ENCODE results near the gene MYCN. TPM values are rescaled to one million over a fixed set of nuclear protein-coding genes. Genes with fewer than 3 reads are reported as not detected.

MYCN gene
- total RNA-seq, 2 experiments from 2014 or later: 0.16 to 0.22 TPM

DNA sequence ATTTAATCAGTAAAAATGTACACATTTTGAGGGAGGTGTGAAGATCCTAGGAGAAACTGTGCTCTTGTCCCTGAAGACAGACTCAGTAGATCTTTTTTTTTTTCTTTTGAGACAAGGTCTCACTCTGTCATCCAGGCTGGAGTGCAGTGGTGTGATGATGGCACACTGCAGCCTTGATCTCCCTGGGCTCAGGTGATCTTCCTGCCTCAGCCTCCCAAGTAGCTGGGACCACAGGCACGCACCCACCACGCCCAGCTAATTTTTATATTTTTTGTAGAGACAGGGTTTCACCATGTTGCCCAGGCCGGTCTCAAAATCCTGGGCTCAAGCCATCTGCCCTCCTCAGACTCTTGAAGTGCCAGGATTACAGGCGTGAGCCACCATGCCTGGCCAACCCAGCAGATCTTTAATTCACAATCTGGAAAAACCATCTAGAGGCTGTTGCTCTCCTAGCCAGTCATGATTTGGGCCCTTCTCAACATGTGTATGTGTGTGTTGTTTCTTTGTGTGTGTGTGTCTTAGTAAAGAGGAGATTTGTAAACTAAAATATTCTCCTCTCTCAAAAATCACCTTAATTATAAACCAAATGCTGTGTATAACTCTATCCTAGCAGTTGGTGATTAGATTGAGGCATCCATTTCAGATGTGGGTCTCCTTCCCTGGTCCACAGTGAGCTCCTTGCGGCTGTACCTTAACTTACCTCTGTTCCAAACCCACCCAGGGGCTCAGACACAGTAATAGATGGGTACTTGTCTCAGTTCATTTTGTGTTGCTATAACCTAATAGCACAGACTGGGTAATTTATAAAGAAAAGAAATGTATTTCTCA lies 3.9 kb upstream of the MYCN start:
- Mint-ChIP-seq H3K27ac (no peak overlapping the region), H3K36me3 (ENCODE audit: low read depth) (no peaks in the 10 kb centered on the region), H3K4me3 (no peak overlapping the region), H3K9me3 (no peaks in the 10 kb centered on the region), H3K27me3 (peaks cover 39% of the 10 kb centered on the region), H3K4me1 (ENCODE audit: low read depth) (peaks cover 10% of the 10 kb centered on the region)
- ChIA-PET POLR2A (no interaction called here), CTCF (no interaction called here)
- ATAC-seq: no peak
- TF ChIP-seq, protein P1, sequence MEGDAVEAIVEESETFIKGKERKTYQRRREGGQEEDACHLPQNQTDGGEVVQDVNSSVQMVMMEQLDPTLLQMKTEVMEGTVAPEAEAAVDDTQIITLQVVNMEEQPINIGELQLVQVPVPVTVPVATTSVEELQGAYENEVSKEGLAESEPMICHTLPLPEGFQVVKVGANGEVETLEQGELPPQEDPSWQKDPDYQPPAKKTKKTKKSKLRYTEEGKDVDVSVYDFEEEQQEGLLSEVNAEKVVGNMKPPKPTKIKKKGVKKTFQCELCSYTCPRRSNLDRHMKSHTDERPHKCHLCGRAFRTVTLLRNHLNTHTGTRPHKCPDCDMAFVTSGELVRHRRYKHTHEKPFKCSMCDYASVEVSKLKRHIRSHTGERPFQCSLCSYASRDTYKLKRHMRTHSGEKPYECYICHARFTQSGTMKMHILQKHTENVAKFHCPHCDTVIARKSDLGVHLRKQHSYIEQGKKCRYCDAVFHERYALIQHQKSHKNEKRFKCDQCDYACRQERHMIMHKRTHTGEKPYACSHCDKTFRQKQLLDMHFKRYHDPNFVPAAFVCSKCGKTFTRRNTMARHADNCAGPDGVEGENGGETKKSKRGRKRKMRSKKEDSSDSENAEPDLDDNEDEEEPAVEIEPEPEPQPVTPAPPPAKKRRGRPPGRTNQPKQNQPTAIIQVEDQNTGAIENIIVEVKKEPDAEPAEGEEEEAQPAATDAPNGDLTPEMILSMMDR (IDR thresholded peaks at IDR 0.05): no peak
- intact Hi-C loops (cut with micrococcal nuclease): no loop called here
- no peak for DNase-seq

DNA sequence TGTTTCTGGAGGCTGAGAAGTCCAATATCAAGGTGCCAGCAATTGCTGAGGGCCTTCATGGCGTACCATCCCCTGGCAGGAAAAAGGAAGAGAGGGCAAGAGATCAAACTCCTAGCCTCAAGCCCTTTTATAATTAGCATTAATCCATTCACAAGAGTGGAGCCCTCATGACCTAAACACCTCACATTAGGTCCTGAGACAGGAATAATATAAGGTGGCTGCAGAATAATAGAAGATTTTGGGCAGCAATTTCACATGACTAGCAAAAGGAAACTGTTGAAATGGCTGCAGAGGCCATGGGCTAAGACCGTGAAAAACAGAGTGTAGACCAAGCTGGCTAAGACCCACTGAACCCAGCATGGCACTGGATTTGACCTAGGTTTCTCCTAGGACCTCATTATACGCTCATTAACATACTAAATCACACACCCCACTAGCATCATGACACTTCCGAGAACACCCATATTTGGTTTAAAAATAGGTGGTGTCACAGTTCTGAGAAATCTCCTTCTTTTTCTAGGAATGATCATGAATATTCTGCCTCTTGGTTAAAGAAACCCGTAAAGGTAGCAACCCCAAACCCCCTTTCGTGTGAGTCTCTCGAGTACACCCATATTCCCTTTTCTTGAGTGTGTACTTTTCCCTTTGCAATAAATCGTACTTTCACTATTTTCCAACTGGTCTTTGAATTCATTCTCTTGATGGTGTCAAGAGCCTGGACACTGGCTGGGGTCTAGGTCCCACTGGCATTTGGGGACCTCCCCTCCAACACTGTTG lies 3.1 kb upstream of the MYCN start:
- H3K9me3 Mint-ChIP-seq: no peaks in the 10 kb centered on the region
- H3K4me1 Mint-ChIP-seq (ENCODE audit: low read depth): peaks cover 10% of the 10 kb centered on the region
- H3K27ac Mint-ChIP-seq: no peak overlapping the region
- H3K36me3 Mint-ChIP-seq (ENCODE audit: low read depth): no peaks in the 10 kb centered on the region
- CTCF ChIA-PET: no interaction called here
- ATAC-seq (no peak), DNase-seq (no peak)
- TF ChIP-seq, protein P1 (IDR thresholded peaks at IDR 0.05): no peak
- no peak overlapping the region for H3K4me3 Mint-ChIP-seq
- POLR2A ChIA-PET: no interaction called here
- peaks cover 43% of the 10 kb centered on the region for H3K27me3 Mint-ChIP-seq
- intact Hi-C loops (cut with micrococcal nuclease): no loop called here

DNA sequence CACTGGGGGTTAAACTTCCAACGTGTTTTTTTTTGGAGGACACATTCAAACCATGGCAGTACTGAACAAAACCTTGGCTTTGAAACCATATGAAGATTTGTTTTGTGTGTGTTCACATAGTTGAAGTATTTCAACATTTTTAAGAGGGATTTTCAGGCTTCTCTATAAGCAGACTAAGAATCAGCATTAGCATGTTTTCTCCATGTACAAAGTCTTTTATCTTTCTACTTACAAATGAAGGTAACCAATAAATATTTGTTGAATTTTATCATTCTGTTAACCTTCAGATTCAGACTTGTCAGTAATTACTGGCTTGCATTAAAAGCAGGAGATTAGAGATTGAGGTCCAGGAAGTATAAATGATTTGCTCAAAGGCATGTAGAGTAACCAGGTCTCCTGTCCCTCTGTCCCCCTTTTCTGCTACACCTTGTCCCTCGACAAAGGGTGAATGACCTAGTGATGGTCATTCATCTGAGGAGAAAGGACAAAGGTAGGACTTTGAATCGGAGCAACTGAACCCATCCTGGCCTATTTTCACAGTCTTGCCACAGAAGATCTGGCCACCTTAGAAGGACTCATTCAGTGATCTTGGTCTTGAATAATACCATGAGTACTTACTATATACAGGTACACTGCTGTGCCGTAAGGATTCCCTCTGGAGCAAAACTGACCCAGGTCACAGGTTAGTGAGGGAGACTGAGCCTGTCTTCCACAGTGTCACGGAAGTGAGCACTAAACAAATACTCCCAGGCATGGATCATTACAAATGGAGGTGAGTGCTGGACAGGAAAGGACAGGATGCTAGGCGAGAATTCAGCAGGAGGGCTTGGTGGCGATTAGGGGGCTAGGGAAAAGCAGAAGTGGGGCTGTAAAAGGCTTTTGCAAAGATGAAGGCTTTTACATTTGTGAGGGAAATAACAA lies 2.2 kb upstream of the MYCN start:
- DNase-seq: no peak
- Mint-ChIP-seq H3K4me3 (no peak overlapping the region), H3K4me1 (ENCODE audit: low read depth) (peaks cover 14% of the 10 kb centered on the region), H3K27me3 (peaks cover 47% of the 10 kb centered on the region), H3K36me3 (ENCODE audit: low read depth) (no peaks in the 10 kb centered on the region), H3K27ac (no peak overlapping the region), H3K9me3 (no peaks in the 10 kb centered on the region)
- POLR2A ChIA-PET: no interaction called here
- intact Hi-C loops (cut with micrococcal nuclease): no loop called here
- CTCF ChIA-PET: interaction anchor here (1.6 to 4.6 kb wide), 2 partner anchors 9 to 344 kb away, joined by 3 to 35 read pairs; no protein-coding TSS in a partner anchor
- ATAC-seq: no peak
- TF ChIP-seq, protein P1 (IDR thresholded peaks at IDR 0.05): no peak

- TF ChIP-seq, protein P1 (IDR thresholded peaks at IDR 0.05): no peak
- DNase-seq (no peak), ATAC-seq (no peak)
- peaks cover 21% of the 10 kb centered on the region for H3K4me1 Mint-ChIP-seq (ENCODE audit: low read depth)
- ChIA-PET CTCF (interaction anchor here (0.7 to 4.6 kb wide), 26 partner anchors 8 to 683 kb away, joined by 3 to 35 read pairs (median 4); no protein-coding TSS in a partner anchor), POLR2A (interaction anchor here (0.5 kb wide), 1 partner anchor 442 kb away, joined by 4 read pairs; no protein-coding TSS in a partner anchor)
- no peaks in the 10 kb centered on the region for H3K9me3 Mint-ChIP-seq
- H3K27ac Mint-ChIP-seq: no peak overlapping the region
- no peaks in the 10 kb centered on the region for H3K36me3 Mint-ChIP-seq (ENCODE audit: low read depth)
- H3K27me3 Mint-ChIP-seq: peaks cover 51% of the 10 kb centered on the region
- intact Hi-C loops (cut with micrococcal nuclease): no loop called here
- no peak overlapping the region for H3K4me3 Mint-ChIP-seq
Observed at GRCh38 chr2:15938803-15939555, 1.4 kb upstream of the MYCN start.
